GM19467 (cell line): ENCODE data around the gene KLF13.

Experiments used
- ATAC-seq: cut with Tn5 transposase; IDR thresholded peaks from one replicate; pipeline ENCODE4 v1.9.1; 2021; ENCODE audit warnings: mild to moderate bottlenecking, moderate library complexity; ENCODE audit not compliant: unreplicated experiment

Gene KLF13

DNA sequence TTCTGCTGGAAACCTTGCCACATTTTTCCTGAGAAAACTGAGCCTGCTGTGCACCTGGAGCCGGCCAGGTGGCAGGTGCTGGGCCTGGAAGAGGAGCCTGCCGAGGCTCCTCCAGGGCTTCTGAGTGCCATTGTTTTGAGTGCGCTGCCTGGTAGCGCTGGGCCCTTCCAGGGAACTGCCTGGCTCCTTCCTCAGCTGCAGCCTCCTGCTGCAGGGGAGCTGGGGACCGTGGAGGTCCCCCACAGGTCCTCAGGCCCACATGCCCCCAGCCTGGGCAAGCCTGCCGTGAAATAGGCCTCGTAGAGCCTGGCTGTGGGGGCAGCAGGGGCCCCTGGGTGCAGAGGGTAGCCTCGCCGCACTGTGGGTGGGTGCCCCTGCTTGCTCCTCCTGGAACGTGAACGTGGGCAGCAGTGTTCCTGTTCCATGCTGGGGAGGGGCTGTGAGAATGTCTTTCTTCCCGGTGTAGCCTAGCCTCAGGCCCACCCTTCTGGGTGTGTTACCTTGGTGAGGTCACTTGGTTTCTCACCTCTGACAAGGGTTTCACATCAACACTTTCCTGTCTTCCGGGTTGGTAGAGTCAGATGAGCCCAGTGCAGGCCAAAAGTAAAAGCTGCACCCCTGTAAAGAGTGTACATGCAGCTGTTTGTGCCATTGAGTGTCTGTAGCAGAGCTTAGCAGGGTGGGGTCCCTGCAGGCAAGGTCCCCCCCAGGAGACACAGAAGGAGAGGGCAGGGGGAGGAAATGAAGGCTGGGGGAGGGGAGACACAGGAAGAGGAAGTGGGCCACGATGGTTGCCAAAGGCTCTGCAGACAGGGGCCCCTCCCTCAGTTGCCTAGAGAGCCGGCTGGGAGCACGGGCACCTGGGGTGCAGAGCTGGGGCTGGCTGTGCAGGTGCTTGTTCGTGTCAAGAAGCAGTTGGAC, 34.5 kb downstream of the KLF13 start:
- ATAC-seq, result peak; percentile 68

GRCh38 chr15:31361764-31362515, 35.3 kb downstream of the KLF13 start:
- ATAC-seq, result no peak

DNA sequence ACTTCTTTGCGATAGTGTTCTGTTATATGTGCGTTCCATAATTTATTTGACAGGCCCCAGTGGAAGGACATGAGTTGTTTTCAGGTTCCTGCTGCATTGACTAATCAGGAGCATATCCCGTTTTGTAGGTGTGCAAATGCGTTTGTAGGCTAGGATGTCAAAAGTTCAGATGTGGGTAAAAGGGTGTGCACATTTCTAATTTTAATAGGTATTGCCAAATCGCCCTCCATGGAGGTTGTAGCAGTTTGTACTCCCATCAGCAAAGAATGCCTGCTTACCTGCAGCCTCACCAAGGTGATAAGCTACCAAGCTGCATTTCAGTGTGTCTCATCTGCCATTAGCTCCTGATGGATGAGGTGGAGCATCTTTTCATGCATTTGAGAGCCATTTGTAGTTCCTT, 36.3 kb downstream of the KLF13 start:
- ATAC-seq, result no peak

DNA sequence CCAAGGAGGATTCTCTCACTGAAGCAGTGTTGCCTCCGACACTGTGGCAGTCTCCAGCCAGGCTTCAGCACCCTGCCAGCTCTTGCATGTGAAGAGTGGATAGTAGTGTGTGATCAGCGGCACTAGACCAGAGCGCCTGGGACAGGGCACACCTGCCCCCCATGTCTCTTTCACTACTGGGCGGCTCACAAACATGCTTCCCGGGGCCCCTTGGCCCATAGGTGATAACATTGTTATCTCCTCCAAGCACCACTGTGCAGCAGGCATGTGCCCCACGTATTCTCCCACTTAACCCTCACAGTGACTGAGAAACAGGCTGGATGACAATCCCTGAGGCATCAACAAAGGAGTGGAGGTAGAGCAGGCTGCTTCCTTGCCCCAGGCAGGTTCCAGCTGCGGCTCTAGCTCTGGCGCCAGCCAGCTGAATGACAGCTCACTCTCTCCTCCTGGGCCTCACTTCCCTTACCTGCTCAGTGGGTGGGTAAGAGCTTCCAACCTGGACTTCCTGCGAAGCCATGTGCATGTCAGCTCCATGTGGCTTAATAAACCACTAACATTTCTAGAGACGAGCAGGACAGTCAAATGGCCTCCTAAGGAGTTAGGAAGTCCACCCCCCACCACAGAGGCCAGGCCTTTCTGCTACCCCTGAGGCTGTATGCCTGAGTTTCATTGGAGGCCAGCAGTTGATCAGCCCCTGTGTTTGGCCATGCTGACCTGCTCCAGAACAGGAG, 37.8 kb downstream of the KLF13 start:
- ATAC-seq, result no peak

GRCh38 chr15:31365032-31365654, 38.5 kb downstream of the KLF13 start:
- no peak for ATAC-seq

- ATAC-seq, result no peak
These were observed 39.1 kb downstream of the KLF13 start for GRCh38 chr15:31365655-31366127.

GRCh38 chr15:31366169-31366734, 39.6 kb downstream of the KLF13 start:
- no peak for ATAC-seq

- ATAC-seq, result no peak
These were observed 40.5 kb downstream of the KLF13 start for GRCh38 chr15:31367021-31367729.

DNA sequence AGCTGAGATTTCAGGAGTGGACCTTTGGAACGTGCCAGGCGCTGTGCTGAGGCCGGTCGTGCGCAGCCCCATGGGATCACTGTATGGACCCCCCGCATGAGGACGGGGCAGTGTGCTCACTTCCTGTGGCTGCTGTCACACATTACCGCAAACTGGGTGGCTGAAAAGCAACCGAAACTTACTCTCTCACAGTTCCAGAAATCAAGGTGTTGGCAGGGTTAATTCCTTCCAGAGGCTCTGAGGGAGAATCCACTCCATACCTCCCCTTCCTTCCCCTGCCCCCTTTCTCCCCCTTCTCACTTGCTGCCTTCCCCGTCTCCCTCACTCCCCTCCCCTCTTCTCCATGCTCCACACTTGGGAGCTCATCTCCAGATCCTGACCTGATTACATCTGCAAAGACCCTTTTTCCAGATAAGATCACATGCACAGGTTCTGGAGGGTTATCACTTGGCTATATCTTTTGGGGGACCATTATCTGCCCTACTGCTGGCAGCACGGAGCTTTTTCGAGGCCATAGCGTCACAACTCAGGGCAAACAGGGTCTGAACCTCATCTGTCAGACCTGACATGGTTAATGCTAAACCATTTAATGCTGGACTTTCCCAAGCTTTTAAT, 41.2 kb downstream of the KLF13 start:
- ATAC-seq, result no peak

- ATAC-seq, result no peak
These were observed 43.1 kb downstream of the KLF13 start for GRCh38 chr15:31369727-31370126.

GRCh38 chr15:31371520-31372240, 45.0 kb downstream of the KLF13 start:
- ATAC-seq, result no peak

DNA sequence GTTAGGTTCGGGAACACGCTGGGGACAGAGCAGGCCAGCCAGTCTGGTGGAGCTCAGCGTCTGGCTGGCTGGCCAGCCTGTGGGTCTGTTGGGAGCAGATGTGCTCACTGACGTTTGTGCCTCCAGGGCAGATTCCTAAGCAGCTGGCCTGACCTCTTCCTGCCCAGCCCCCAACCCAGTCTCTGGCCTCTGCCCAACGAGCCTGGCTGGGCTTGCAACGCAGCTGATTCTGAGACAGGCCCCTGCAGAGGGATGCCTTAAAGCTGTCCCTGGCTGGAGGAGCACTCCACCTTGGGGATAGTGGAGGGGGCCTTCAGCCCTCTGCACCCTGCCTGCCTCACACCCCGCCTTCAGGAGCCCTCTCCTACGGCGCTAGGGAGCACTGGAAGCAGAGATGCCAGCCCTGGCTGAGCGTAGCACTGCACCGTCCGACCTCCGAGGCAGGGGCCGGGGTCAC, 46.0 kb downstream of the KLF13 start:
- no peak for ATAC-seq

- ATAC-seq, result no peak
These were observed 46.6 kb downstream of the KLF13 start for GRCh38 chr15:31373096-31373865.

DNA sequence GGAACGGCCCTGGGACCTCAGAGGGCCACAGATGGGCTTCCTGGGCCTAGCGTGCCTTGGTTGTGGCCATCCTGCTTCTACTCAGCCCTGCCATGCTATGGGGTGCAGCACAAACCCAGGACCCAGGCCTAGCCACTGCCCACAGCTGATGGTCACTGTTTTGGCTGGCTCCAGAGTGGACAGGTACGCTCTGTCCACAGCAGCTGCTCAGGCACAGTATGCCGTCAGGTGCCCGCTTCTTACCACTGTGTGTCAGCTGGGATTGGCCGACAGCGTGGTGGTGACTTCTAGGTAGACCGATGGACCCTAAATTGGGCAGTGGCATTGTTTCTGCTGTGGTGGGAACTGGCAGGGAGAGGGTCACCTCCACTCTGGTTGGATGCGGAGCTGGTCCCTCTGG, 47.3 kb downstream of the KLF13 start:
- ATAC-seq, result no peak

DNA sequence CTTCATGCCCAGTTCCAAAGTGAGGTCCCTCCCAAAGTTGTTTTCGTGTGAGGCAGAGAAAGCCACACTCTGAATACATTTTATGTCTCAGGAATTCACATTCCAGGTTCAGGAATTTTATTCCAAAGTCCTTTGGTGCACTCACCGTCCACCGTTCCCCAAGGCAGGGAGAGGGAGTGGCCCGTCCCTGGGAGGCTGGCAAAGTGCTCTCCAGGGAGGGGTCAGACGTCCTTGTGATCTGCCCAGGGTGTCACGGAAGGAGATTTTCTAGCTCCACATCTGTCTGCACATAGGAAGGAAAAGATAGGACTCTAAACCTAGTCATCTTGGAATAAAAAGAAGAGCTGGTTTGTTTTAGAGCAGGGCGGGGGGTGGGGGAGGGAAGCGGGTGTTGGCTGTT, 47.9 kb downstream of the KLF13 start:
- ATAC-seq, result no peak

DNA sequence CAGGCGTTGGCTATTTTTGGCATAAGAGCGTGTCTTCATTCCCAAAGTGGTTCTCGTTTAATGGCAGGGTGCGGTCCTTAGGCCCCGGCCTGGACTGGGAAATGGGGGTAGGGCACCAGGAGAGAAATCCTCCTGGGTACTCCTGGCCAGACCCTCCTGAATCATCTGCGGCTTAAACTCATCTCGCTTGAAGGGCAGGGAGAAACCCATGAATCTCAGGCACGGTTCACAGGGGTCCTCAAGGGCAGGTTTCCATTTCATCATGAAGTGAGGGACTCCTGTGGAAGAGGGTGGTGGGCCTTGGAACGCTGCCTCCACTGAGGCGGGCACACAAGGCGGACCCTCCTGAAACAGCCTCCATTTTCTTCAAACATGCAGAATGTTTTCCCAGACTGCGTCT, 48.4 kb downstream of the KLF13 start:
- no peak for ATAC-seq

DNA sequence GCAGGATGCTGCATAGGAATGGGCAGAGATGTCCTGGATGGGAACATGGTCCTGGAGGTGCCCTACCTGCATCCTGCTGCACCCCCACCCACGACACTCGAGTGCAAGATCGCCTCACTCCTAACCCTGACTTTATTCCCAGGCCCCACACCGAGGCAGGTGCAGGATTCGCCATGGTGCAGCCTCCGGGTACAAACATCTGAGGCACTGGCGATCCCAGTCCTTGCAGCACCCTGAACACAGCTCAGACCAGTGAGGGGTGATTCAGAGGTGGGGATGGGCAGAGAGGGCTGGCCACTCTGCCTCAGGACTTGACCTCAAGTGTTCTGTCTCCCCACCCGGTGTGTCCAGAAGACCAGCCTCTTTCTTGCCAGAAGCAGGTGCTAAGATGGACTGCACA, 49.1 kb downstream of the KLF13 start:
- ATAC-seq, result no peak

DNA sequence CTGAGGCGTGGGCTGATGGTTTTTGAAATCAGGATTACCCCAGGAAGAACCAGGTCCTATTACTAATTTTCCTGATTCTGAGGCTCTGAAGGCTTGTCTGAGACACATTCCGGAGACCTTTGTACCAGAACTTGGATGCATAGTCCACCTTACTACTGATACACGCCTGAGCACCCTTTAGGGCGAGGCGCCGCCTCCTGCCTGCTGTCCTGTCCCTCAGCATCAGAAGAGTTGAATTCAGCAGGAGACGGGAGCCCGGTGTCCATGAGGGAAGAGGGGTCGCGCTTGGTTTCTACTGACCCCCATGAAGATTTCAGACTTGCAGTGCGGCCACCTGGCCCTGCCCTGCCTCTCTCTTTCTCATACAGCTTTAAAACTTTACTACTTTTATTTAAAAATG, 49.9 kb downstream of the KLF13 start:
- ATAC-seq, result no peak
